Loucy (cell line): ENCODE results near the gene KLHDC3.

ENCODE experiments used
- CTCF ChIP-seq: fragments of 200-600 bp; sonication (generic); conservative IDR thresholded peaks from 2 replicates; pipeline ENCODE4 v1.5.1; 2014; ENCODE audit warnings: mild to moderate bottlenecking, antibody characterized with exemption, low read length
- EZH2phosphoT487 ChIP-seq: fragments of 200-600 bp; IDR thresholded peaks from 2 replicates; pipeline ENCODE4 v1.6.1; 2018; ENCODE audit warnings: antibody characterized with exemption, mild to moderate bottlenecking, moderate library complexity, borderline replicate concordance

- no peak for TF ChIP-seq CTCF
- TF ChIP-seq EZH2phosphoT487 = no peak
These were observed 43.0 kb upstream of the KLHDC3 start for GRCh38 chr6:42970871-42971612.
